ENCODE results near the gene FMNL2.

- no peak for TF ChIP-seq CTCF (IDR thresholded peaks at IDR 0.05)
- TF ChIP-seq POLR2A (IDR thresholded peaks at IDR 0.05): no peak
Measured at GRCh38 chr2:152571048-152571766, 236.2 kb downstream of the FMNL2 start.

Measured in esophagus squamous epithelium (tissue), 4 donors.